Brain microvascular endothelial cell (primary cell): Measurements from ENCODE around the gene JAML.

Experiments used
- DNase-seq: peaks from one replicate; pipeline ENCODE4 v3.0.0-alpha.2; 2020
- H3K27ac ChIP-seq: fragments of 250-450 bp; sonication (Bioruptor Pico); 2 replicates; pipeline ENCODE4 v1.5.1; 2020; ENCODE audit warnings: mild to moderate bottlenecking, moderate library complexity
- H3K27me3 ChIP-seq: fragments of 250-450 bp; sonication (Bioruptor Pico); replicated peaks from 2 replicates; pipeline ENCODE4 v1.5.1; 2020; ENCODE audit warnings: mild to moderate bottlenecking
- H3K36me3 ChIP-seq: fragments of 250-450 bp; sonication (Bioruptor Pico); replicated peaks from 2 replicates; pipeline ENCODE4 v1.5.1; 2020; ENCODE audit warnings: mild to moderate bottlenecking
- H3K4me3 ChIP-seq: 2 replicates; pipeline ENCODE4 v1.5.1; 2011; ENCODE audit warnings: low read depth, mild to moderate bottlenecking, control low read depth, low read length, moderate library complexity
- CTCF ChIP-seq: IDR thresholded peaks from 2 replicates; pipeline ENCODE4 v1.5.1; 2011; ENCODE audit warnings: low read depth, mild to moderate bottlenecking, moderate library complexity, low read length, control low read depth, inconsistent platforms; ENCODE audit errors: missing control alignments
- in situ Hi-C: cut with HindIII; loops from 2 replicates; pipeline ENCODE4 v1.10.0; 2017; ENCODE audit warnings: low sequenced_read_pairs, low pct_ligation_motif_present

JAML gene

GRCh38 chr11:118238929-118239328, 14.1 kb upstream of the JAML start:
- no peak overlapping the region for H3K4me3 ChIP-seq
- TF ChIP-seq CTCF = no peak
- no peak overlapping the region for H3K27ac ChIP-seq
- no peaks in the 10 kb centered on the region for H3K27me3 ChIP-seq
- no peak for DNase-seq
- H3K36me3 ChIP-seq = no peaks in the 10 kb centered on the region
- in situ Hi-C loops = no loop called here

DNA sequence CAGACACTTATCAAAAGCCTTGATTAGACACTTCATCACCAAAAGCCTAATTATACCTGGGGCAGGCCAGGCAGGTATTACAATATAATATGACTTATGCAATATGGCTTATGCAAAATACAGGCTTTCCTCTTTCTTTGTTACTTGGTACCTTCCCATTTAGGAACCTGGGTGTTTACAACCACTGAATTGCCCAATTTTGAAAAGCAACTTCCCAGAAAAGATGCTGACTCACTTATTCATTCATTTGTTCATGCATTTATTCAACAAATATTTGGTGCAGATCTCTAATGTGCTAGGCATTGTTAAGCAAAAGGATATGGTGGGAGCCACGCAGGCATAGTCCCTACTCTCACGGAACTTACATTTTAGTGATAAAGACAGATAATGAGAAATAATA, 13.6 kb upstream of the JAML start:
- in situ Hi-C loops = no loop called here
- TF ChIP-seq CTCF = no peak
- no peak overlapping the region for H3K4me3 ChIP-seq
- H3K27me3 ChIP-seq = no peaks in the 10 kb centered on the region
- no peak for DNase-seq
- no peak overlapping the region for H3K27ac ChIP-seq
- no peaks in the 10 kb centered on the region for H3K36me3 ChIP-seq

GRCh38 chr11:118236170-118236569, 11.4 kb upstream of the JAML start:
- TF ChIP-seq CTCF = no peak
- no peaks in the 10 kb centered on the region for H3K36me3 ChIP-seq
- H3K27me3 ChIP-seq = no peaks in the 10 kb centered on the region
- H3K27ac ChIP-seq = no peak overlapping the region
- no peak overlapping the region for H3K4me3 ChIP-seq
- DNase-seq = no peak
- in situ Hi-C loops = no loop called here

GRCh38 chr11:118234833-118235232, 10.0 kb upstream of the JAML start:
- Histone ChIP-seq H3K27me3 (no peaks in the 10 kb centered on the region), H3K36me3 (no peaks in the 10 kb centered on the region), H3K27ac (no peak overlapping the region), H3K4me3 (no peak overlapping the region)
- in situ Hi-C loops = no loop called here
- DNase-seq = no peak
- TF ChIP-seq CTCF = no peak

DNA sequence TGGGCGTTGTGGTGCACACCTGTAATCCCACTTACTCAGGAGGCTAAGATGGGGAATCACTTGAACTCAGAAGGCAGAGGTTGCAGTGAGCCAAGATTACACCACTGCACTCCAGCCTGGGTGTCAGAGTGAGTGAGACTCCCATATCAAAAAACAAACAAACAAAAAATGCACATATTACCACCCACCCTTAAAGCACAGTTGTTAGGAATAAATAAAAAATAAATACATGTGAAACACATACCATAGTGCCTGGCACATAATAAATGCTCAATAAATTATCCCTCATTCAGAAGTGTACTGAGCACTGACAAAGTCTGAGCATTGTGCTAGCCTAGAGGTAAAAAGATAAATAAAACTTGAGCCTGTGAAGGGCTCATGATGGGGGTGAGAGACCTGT, 9.0 kb upstream of the JAML start:
- TF ChIP-seq CTCF = no peak
- H3K36me3 ChIP-seq = no peaks in the 10 kb centered on the region
- no peak overlapping the region for H3K4me3 ChIP-seq
- in situ Hi-C loops = no loop called here
- H3K27me3 ChIP-seq = no peaks in the 10 kb centered on the region
- no peak overlapping the region for H3K27ac ChIP-seq
- DNase-seq = no peak

GRCh38 chr11:118233377-118233776, 8.6 kb upstream of the JAML start:
- Histone ChIP-seq H3K36me3 (no peaks in the 10 kb centered on the region), H3K4me3 (no peak overlapping the region), H3K27me3 (no peaks in the 10 kb centered on the region), H3K27ac (no peak overlapping the region)
- no peak for TF ChIP-seq CTCF
- DNase-seq = no peak
- in situ Hi-C loops = no loop called here
